ENCODE results near the gene EPAS1. TPM values are rescaled to one million over a fixed set of nuclear protein-coding genes. Genes with fewer than 3 reads are reported as not detected.

The EPAS1 gene
- total and polyA plus RNA-seq, 8 donors: 190 to 962 (median 244) TPM

DNA sequence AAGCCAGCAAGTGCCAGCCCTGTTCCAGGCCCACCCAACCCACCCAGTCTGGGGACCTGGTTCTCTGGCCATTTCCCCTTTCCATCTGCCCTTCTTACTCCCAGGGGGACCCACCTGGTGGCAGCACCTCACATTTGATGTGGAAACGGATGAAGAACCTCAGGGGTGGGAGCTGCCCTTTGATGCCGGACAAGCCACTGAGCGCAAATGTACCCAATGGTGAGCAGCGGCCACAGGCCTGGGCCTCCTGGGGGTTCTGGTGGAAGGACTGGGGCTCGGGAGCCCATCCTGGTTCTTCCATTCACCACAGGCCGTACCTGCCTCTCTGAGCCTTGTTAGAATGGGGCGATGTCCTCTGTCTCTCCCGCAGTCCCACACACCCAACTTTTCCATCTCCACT is 84.7 kb downstream of the EPAS1 start:
- H3K27me3 ChIP-seq: no peaks in the 10 kb centered on the region
- H3K9me3 ChIP-seq: no peaks in the 10 kb centered on the region
- intact Hi-C loops (cut with DNase I): loop anchor here in 1 of 2 donors (10.0 kb wide), 1 partner anchor 73 kb away; no protein-coding TSS in a partner anchor
- no peak overlapping the region for H3K27ac ChIP-seq
- TF ChIP-seq, protein P1, sequence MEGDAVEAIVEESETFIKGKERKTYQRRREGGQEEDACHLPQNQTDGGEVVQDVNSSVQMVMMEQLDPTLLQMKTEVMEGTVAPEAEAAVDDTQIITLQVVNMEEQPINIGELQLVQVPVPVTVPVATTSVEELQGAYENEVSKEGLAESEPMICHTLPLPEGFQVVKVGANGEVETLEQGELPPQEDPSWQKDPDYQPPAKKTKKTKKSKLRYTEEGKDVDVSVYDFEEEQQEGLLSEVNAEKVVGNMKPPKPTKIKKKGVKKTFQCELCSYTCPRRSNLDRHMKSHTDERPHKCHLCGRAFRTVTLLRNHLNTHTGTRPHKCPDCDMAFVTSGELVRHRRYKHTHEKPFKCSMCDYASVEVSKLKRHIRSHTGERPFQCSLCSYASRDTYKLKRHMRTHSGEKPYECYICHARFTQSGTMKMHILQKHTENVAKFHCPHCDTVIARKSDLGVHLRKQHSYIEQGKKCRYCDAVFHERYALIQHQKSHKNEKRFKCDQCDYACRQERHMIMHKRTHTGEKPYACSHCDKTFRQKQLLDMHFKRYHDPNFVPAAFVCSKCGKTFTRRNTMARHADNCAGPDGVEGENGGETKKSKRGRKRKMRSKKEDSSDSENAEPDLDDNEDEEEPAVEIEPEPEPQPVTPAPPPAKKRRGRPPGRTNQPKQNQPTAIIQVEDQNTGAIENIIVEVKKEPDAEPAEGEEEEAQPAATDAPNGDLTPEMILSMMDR (IDR thresholded peaks at IDR 0.05): no peak
- peaks cover 0 to 25% of the 10 kb centered on the region in 2 donors for H3K4me1 ChIP-seq
- H3K36me3 ChIP-seq: peaks cover 4 to 97% of the 10 kb centered on the region in 2 donors
- DNase-seq: no peak
- no peak for ATAC-seq
- H3K4me3 ChIP-seq: no peak overlapping the region

DNA sequence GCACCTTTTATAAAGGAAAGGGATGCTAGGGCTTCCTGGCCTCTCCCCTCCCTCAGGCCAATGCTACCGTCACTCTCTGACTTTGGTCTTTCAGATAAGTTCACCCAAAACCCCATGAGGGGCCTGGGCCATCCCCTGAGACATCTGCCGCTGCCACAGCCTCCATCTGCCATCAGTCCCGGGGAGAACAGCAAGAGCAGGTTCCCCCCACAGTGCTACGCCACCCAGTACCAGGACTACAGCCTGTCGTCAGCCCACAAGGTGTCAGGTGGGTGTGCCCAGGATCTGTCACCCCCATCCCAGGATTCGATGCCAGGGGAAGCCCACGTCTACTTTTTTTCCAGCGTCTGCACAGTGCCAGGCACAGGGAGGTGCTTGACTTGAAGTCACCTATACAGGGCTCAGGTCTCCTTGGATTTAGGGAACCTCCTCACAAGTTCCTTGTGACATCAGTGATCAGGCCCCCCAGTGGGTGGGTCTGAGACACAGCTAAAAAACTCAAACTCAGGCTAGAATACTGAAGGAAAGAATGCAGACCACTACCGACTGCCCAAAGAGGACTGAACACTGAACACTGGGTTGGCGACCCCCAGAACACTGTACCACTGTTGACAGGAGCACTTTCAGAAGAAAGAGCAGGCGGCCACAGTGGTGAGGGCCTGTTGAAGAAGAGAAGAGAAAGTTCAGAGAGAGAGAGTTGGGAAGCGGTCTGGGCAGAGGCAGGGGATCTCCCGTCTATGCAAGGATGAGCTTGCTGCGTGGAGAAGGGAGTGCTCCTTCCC is 85.3 kb downstream of the EPAS1 start:
- Histone ChIP-seq H3K9me3 (no peaks in the 10 kb centered on the region), H3K36me3 (peaks cover 4 to 97% of the 10 kb centered on the region in 2 donors), H3K27ac (no peak overlapping the region), H3K27me3 (no peaks in the 10 kb centered on the region), H3K4me1 (peaks cover 0 to 32% of the 10 kb centered on the region in 2 donors), H3K4me3 (no peak overlapping the region)
- intact Hi-C loops (cut with DNase I): loop anchor here in 1 of 2 donors (10.0 kb wide), 1 partner anchor 72 kb away; no protein-coding TSS in a partner anchor
- no peak for DNase-seq
- TF ChIP-seq, protein P1 (IDR thresholded peaks at IDR 0.05): no peak
- ATAC-seq: no peak

DNA sequence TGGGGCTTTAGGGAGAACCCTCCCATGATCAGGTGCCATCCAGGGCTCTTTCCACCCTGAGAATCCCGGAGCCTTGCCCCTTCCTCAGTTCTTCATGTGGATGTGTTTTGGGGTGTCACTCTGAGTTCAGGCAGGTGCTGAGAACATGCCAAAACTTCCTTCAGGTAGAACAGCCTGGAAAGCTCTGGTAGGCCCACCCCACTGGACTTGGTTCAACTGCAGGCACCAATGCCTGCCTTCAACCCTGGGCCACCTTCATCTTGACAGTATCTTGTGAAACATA is 85.8 kb downstream of the EPAS1 start:
- DNase-seq: no peak
- no peaks in the 10 kb centered on the region for H3K9me3 ChIP-seq
- H3K27me3 ChIP-seq: no peaks in the 10 kb centered on the region
- no peak overlapping the region for H3K4me3 ChIP-seq
- H3K36me3 ChIP-seq: peaks cover 4 to 97% of the 10 kb centered on the region in 2 donors
- TF ChIP-seq, protein P1 (IDR thresholded peaks at IDR 0.05): no peak
- no peak for ATAC-seq
- intact Hi-C loops (cut with DNase I): loop anchor here in 1 of 2 donors (10.0 kb wide), 1 partner anchor 72 kb away; no protein-coding TSS in a partner anchor
- no peak overlapping the region for H3K27ac ChIP-seq
- peaks cover 0 to 34% of the 10 kb centered on the region in 2 donors for H3K4me1 ChIP-seq

DNA sequence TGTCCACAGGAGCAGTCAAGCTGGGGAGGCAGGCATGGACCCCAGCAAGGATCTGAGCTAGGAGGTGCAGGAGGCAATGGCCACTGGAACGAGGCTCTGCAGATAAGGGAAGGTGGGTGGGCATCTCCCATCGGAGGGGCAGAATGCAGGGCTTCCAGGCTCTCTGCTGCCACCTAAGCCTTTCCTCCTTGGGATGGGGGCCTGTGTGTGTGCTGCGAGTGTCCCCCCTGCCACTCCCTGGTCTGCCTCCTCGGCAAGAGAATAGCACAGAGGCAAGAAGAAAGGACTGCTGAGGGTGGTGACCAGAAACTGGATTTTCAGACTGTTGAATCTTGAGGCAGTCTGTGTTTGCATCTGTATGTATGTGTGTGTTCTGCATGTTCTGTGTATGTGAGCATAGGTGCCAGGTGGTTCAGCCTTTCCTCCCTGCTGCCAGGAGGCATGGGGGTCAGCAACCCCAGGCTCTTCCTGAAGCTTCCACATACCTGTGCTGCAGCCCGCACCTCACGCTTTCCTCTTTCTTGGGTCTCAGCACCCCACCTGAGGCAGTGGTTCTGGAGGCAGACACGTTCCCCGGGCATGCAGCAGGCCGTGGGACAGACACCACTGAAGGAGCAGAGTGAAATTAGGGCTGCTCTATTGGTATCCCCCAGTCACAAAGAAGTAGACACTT is 86.7 kb downstream of the EPAS1 start:
- intact Hi-C loops (cut with DNase I): loop anchor here in 1 of 2 donors (10.0 kb wide), 1 partner anchor 71 kb away; no protein-coding TSS in a partner anchor
- Histone ChIP-seq H3K9me3 (no peaks in the 10 kb centered on the region), H3K27me3 (no peaks in the 10 kb centered on the region), H3K4me3 (no peak overlapping the region), H3K27ac (no peak overlapping the region), H3K36me3 (peaks cover 4 to 96% of the 10 kb centered on the region in 2 donors), H3K4me1 (peaks cover 0 to 40% of the 10 kb centered on the region in 2 donors)
- ATAC-seq: no peak
- TF ChIP-seq, protein P1 (IDR thresholded peaks at IDR 0.05): no peak
- no peak for DNase-seq

DNA sequence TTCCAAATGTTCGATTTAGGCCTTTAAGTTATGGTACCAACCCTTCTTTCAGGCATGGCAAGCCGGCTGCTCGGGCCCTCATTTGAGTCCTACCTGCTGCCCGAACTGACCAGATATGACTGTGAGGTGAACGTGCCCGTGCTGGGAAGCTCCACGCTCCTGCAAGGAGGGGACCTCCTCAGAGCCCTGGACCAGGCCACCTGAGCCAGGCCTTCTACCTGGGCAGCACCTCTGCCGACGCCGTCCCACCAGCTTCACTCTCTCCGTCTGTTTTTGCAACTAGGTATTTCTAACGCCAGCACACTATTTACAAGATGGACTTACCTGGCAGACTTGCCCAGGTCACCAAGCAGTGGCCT is 87.2 kb downstream of the EPAS1 start:
- no peak for ATAC-seq
- no peak overlapping the region for H3K4me3 ChIP-seq
- H3K27ac ChIP-seq: no peak overlapping the region
- H3K9me3 ChIP-seq: no peaks in the 10 kb centered on the region
- H3K36me3 ChIP-seq: peaks cover 4 to 91% of the 10 kb centered on the region in 2 donors
- intact Hi-C loops (cut with DNase I): loop anchor here in 1 of 2 donors (10.0 kb wide), 1 partner anchor 70 kb away; no protein-coding TSS in a partner anchor
- DNase-seq: no peak
- peaks cover 0 to 40% of the 10 kb centered on the region in 2 donors for H3K4me1 ChIP-seq
- no peaks in the 10 kb centered on the region for H3K27me3 ChIP-seq
- TF ChIP-seq, protein P1 (IDR thresholded peaks at IDR 0.05): no peak
